H1 (cell line): Measurements from ENCODE around the gene STPG1. TPM values are rescaled to one million over a fixed set of nuclear protein-coding genes. Genes with fewer than 3 reads are reported as not detected.

ENCODE experiments used
- CTCF ChIA-PET: fragments of 300-600 bp; sonication (Branson Sonifier 250); formaldehyde crosslinking; loops from one replicate; lab custom pipeline; 2021; ENCODE audit not compliant: partially characterized antibody; lab: Charles Lee
- POLR2A ChIA-PET: fragments of 300-600 bp; sonication (Branson Sonifier 250); formaldehyde crosslinking; loops from one replicate; lab custom pipeline; 2021; ENCODE audit warnings: inconsistent platforms; ENCODE audit not compliant: partially characterized antibody; lab: Charles Lee
- DNase-seq, 2 experiments: peaks; one replicate each; pipeline versions ENCODE4 v3.0.0 to v3.0.0-alpha.2; 2010 to 2022; ENCODE audit warnings: low spot score in 2 of 2, low read depth in 1 of 2, mixed read lengths in 1 of 2
- FAIRE-seq: peaks from 2 replicates; lab custom pipeline; 2011; peaks lifted over from hg19 to GRCh38; lab: Jason Lieb, UNC
- H2AFZ ChIP-seq: 2 replicates; pipeline ENCODE4 v1.8.1; 2012; ENCODE audit warnings: low read length, inconsistent platforms
- H2AK5ac ChIP-seq: 2 replicates; pipeline ENCODE4 v1.6.1; 2013; ENCODE audit warnings: low read depth, low read length
- H2BK120ac ChIP-seq: replicated peaks from 2 replicates; pipeline ENCODE3; 2013; ENCODE audit warnings: low read depth, low read length, inconsistent platforms
- H2BK12ac ChIP-seq: 2 replicates; pipeline ENCODE4 v1.6.1; 2013; ENCODE audit warnings: low read depth, low read length
- H2BK15ac ChIP-seq: 2 replicates; pipeline ENCODE4 v1.6.1; 2013; ENCODE audit warnings: low read length
- H2BK20ac ChIP-seq: 2 replicates; pipeline ENCODE4 v1.6.1; 2013; ENCODE audit warnings: low read length
- H2BK5ac ChIP-seq: 2 replicates; pipeline ENCODE4 v1.6.1; 2013; ENCODE audit warnings: low read depth, low read length
- H3K14ac ChIP-seq: 2 replicates; pipeline ENCODE4 v1.6.1; 2013; ENCODE audit warnings: inconsistent platforms; ENCODE audit not compliant: insufficient read length
- H3K18ac ChIP-seq: 2 replicates; pipeline ENCODE4 v1.6.1; 2013; ENCODE audit warnings: low read length; ENCODE audit errors: extremely low read depth
- H3K23ac ChIP-seq: 2 replicates; pipeline ENCODE4 v1.6.1; 2013; ENCODE audit warnings: inconsistent platforms; ENCODE audit not compliant: insufficient read length
- H3K23me2 ChIP-seq: 2 replicates; pipeline ENCODE4 v1.6.1; 2013; ENCODE audit warnings: low read depth, low read length
- H3K27ac ChIP-seq: 2 replicates; pipeline ENCODE4 v1.6.1; 2011; ENCODE audit warnings: low read depth, low read length, inconsistent platforms
- H3K27me3 ChIP-seq, 4 experiments: replicated peaks in 1 of 4; 1 replicate in 1 of 4; 2 replicates in 3 of 4; pipeline versions ENCODE4 v1.6.1 to v1.8.1; 2011 to 2013; ENCODE audit warnings: low read length in 3 of 4, mild to moderate bottlenecking in 3 of 4, inconsistent platforms in 2 of 4, mixed read lengths in 2 of 4, moderate library complexity in 1 of 4; ENCODE audit not compliant: control insufficient read depth in 3 of 4, insufficient read depth in 3 of 4; ENCODE audit errors: extremely low read depth in 1 of 4
- H3K36me3 ChIP-seq, 4 experiments: 2 replicates each; pipeline versions ENCODE4 v1.6.1 to v1.8.1; 2011 to 2013; ENCODE audit warnings: mild to moderate bottlenecking in 4 of 4, low read length in 3 of 4, moderate library complexity in 2 of 4, control low read depth in 1 of 4, inconsistent platforms in 1 of 4; ENCODE audit not compliant: insufficient read depth in 4 of 4, control insufficient read depth in 2 of 4
- H3K4ac ChIP-seq: replicated peaks from 2 replicates; pipeline ENCODE3; 2013; ENCODE audit warnings: low read length, low read depth, mixed read lengths, inconsistent platforms; ENCODE audit not compliant: insufficient read length
- H3K4me1 ChIP-seq, 4 experiments: replicated peaks in 1 of 4; 1 replicate in 1 of 4; 2 replicates in 3 of 4; pipeline versions ENCODE4 v1.6.1 to v1.8.1; 2011 to 2013; ENCODE audit warnings: low read length in 3 of 4, inconsistent platforms in 2 of 4, mixed read lengths in 1 of 4; ENCODE audit not compliant: insufficient read depth in 4 of 4, control insufficient read depth in 3 of 4
- H3K4me2 ChIP-seq, 2 experiments: 2 replicates each; pipeline versions ENCODE4 v1.6.1 to v1.8.1; 2011 to 2013; ENCODE audit warnings: low read depth in 2 of 2, low read length in 2 of 2, control low read depth in 1 of 2, inconsistent platforms in 1 of 2, mild to moderate bottlenecking in 1 of 2; ENCODE audit not compliant: insufficient read depth in 1 of 2
- H3K4me3 ChIP-seq, 4 experiments: fragments of 200-600, 300-600 bp in 1 of 4; sonication (generic), shearing (Covaris generic), sonication (Bioruptor Twin) in 1 of 4; 2 replicates each; pipeline versions ENCODE4 v1.5.1 to v1.8.1; 2011 to 2016; ENCODE audit warnings: low read length in 4 of 4, low read depth in 3 of 4, control low read depth in 2 of 4, inconsistent platforms in 2 of 4, mild to moderate bottlenecking in 2 of 4, mixed read lengths in 1 of 4, moderate library complexity in 1 of 4; ENCODE audit not compliant: insufficient read depth in 2 of 4; ENCODE audit errors: extremely low read depth in 1 of 4
- H3K56ac ChIP-seq: replicated peaks from 2 replicates; pipeline ENCODE3; 2013; ENCODE audit warnings: low read depth, mild to moderate bottlenecking, mixed read lengths, low read length, inconsistent platforms; ENCODE audit not compliant: insufficient read length
- H3K79me1 ChIP-seq: 2 replicates; pipeline ENCODE4 v1.6.1; 2013; ENCODE audit warnings: low read depth, low read length, control low read depth
- H3K79me2 ChIP-seq, 2 experiments: 2 replicates each; pipeline versions ENCODE4 v1.6.1 to v1.8.1; 2012 to 2013; ENCODE audit warnings: low read length in 2 of 2, mild to moderate bottlenecking in 2 of 2, inconsistent platforms in 1 of 2; ENCODE audit not compliant: insufficient read depth in 2 of 2, control insufficient read depth in 1 of 2
- H3K9ac ChIP-seq, 4 experiments: replicated peaks in 1 of 4; 1 replicate in 1 of 4; 2 replicates in 3 of 4; pipeline versions ENCODE4 v1.6.1 to v1.8.1; 2011 to 2013; ENCODE audit warnings: low read depth in 3 of 4, low read length in 3 of 4, control low read depth in 2 of 4, mild to moderate bottlenecking in 2 of 4, moderate library complexity in 2 of 4, inconsistent platforms in 1 of 4; ENCODE audit errors: extremely low read depth in 1 of 4
- H3K9me3 ChIP-seq, 2 experiments: 2 replicates each; pipeline versions ENCODE4 v1.6.1 to v1.8.1; 2012 to 2013; ENCODE audit warnings: mild to moderate bottlenecking in 2 of 2, moderate library complexity in 2 of 2, control low read depth in 1 of 2, inconsistent platforms in 1 of 2, low read depth in 1 of 2, low read length in 1 of 2, mixed read lengths in 1 of 2; ENCODE audit not compliant: insufficient read depth in 2 of 2
- H4K20me1 ChIP-seq, 2 experiments: replicated peaks in 1 of 2; 2 replicates each; pipeline versions ENCODE3 to v1.8.1; 2011 to 2013; ENCODE audit warnings: inconsistent platforms in 2 of 2, low read length in 2 of 2, mild to moderate bottlenecking in 1 of 2; ENCODE audit not compliant: insufficient read depth in 2 of 2, control insufficient read depth in 1 of 2
- H4K5ac ChIP-seq: 2 replicates; pipeline ENCODE4 v1.6.1; 2013; ENCODE audit warnings: low read length, low read depth, mixed read lengths, inconsistent platforms; ENCODE audit not compliant: insufficient read length
- H4K8ac ChIP-seq: 2 replicates; pipeline ENCODE4 v1.8.0; 2013; ENCODE audit warnings: mild to moderate bottlenecking, moderate library complexity, low read length, inconsistent platforms; ENCODE audit not compliant: insufficient read depth; ENCODE audit errors: extremely low read depth
- H4K91ac ChIP-seq: replicated peaks from 2 replicates; pipeline ENCODE3; 2013; ENCODE audit warnings: low read length, mixed read lengths, inconsistent platforms; ENCODE audit not compliant: insufficient read length
- SIN3A ChIP-seq, 2 experiments: IDR thresholded peaks in 1 of 2; conservative IDR thresholded peaks in 1 of 2; 2 replicates each; pipeline ENCODE4 v1.6.1; 2011 to 2012; ENCODE audit warnings: low read length in 2 of 2, improper control_type of control experiment in 1 of 2, low read depth in 1 of 2, mild to moderate bottlenecking in 1 of 2
- WGBS, 2 experiments: shearing (Covaris generic) in 1 of 2; methylation state at CpG; one replicate each; pipeline versions ENCODE4 v1.1.6 to v1.1.7; 2013 to 2015; ENCODE audit warnings: low lambda C conversion rate in 2 of 2, mixed read lengths in 2 of 2, inconsistent platforms in 1 of 2, low coverage in 1 of 2, missing lambda C conversion rate in 1 of 2; ENCODE audit not compliant: insufficient replicate concordance in 2 of 2, insufficient coverage in 1 of 2, insufficient read length in 1 of 2; ENCODE audit errors: extremely low coverage in 1 of 2, missing lambda C conversion rate in 1 of 2; 5-methylcytosine and 5-hydroxymethylcytosine counted together
- polyA plus RNA-seq, 7 experiments: library from polyadenylated mRNA; depleted of rRNA in 3 of 7; stranded (reverse) in 5 of 7; unstranded in 2 of 7; fragments of >200 nt in 5 of 7; fragments of 200-250 nt in 2 of 7; gene quantifications; 1 replicate in 5 of 7; 2 replicates in 1 of 7; 4 replicates in 1 of 7; pipeline versions ENCODE4 v1.2.1 to v1.2.3, GENCODE V29; 2011 to 2013; ENCODE audit warnings: missing spikeins in 2 of 7, mixed read lengths in 2 of 7
- total RNA-seq: library from RNA; stranded (reverse); fragmentation: NEBNext Ultra II Directional; extraction: Animal tissue kit (Norgen Biotek cat#: 25700); gene quantifications from 2 replicates; pipeline ENCODE4 v1.2.1, GENCODE V29; 2021

Gene STPG1
- total and polyA plus RNA-seq, 2 of the 8 experiments (the other 6 are each of a cell fraction or from before 2014, with no cell fraction given) = 10.3 to 11.2 TPM

DNA sequence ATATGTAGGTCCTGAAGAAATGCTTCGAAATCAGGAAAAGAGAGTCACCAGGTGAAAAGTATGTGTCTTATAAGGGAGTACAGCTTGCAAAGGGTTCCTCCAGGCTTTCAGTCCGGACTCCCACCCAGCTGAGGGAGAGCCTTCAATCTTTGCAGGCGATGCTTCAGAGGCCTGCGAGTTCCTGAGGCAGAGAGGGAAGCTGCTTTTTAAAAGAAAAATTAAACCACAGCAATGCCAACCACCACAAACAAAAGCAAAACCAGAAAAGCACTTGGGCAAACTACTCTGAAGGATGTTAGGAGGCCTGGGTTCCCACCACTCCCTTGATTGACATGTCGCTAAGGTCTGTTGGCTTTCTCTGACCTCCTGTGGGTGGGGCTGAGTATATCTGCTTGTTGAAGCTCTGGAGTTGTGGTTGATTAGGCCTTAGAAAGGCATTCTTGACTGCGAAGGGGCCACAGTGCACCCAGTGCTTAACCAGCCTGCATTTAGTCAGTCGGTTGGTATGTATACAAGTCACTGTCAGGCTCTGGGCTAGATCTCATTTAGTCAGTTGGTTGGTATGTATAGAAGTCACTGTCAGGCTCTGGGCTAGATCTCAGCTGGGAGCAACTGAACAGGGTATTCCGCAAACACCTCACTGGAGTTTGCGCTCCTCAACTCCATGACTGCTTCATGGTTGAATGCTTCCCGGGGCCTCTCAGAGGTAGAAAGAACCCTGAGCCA is 3.2 kb upstream of the STPG1 start:
- no peak overlapping the region for H3K4ac ChIP-seq
- POLR2A ChIA-PET = interaction anchor here (2.1 kb wide), 1 partner anchor 85 kb away, joined by 5 read pairs; the partner anchor contains the start of gene RCAN3
- no peak overlapping the region for H2BK15ac ChIP-seq
- H2AK5ac ChIP-seq = no peak overlapping the region
- no peak overlapping the region for H2AFZ ChIP-seq
- H3K79me1 ChIP-seq = no peaks in the 10 kb centered on the region
- no peak overlapping the region for H3K14ac ChIP-seq
- no peaks in the 10 kb centered on the region for H3K27me3 ChIP-seq
- H2BK5ac ChIP-seq = no peak overlapping the region
- H2BK12ac ChIP-seq = no peak overlapping the region
- no peak overlapping the region for H2BK120ac ChIP-seq
- H3K9me3 ChIP-seq = no peaks in the 10 kb centered on the region
- H3K4me2 ChIP-seq = peak overlapping the region; percentile 89 to 97
- H3K56ac ChIP-seq = no peak overlapping the region
- H3K18ac ChIP-seq = no peak overlapping the region
- no peak overlapping the region for H4K8ac ChIP-seq
- peak overlapping the region; percentile 50 to 89 (median 76); a peak in 5 of 8 replicates for H3K4me3 ChIP-seq
- H4K20me1 ChIP-seq = no peaks in the 10 kb centered on the region
- no peak overlapping the region for H4K91ac ChIP-seq
- H3K9ac ChIP-seq = 0 out of 7 replicates have a peak overlapping the region, but pooled peaks of 1 of the 4 experiments have one; percentile 25
- 79% methylated on average over 10 of the region's 10 CpGs; no CpG with 5 or more reads in 1 of the 2 experiments for WGBS, 2 experiments
- FAIRE-seq (no peak), DNase-seq (no peak)
- no peak overlapping the region for H2BK20ac ChIP-seq
- H3K4me1 ChIP-seq = peaks cover 0 to 6% (median under 1%) of the 10 kb centered on the region in 4 experiments; a peak in 3 of 7 replicates
- no peak overlapping the region for H3K23ac ChIP-seq
- peaks cover 11% of the 10 kb centered on the region for H3K23me2 ChIP-seq
- H3K36me3 ChIP-seq = no peaks in the 10 kb centered on the region
- H3K79me2 ChIP-seq = 0 out of 4 replicates have a peak, but pooled peaks cover 0 to 3% of the 10 kb centered on the region in 2 experiments
- CTCF ChIA-PET = interaction anchor here (0.7 to 2.6 kb wide), 14 partner anchors 8 to 221 kb away, joined by 3 to 15 read pairs (median 6); no protein-coding TSS in a partner anchor
- H4K5ac ChIP-seq = no peak overlapping the region
- H3K27ac ChIP-seq = no peak overlapping the region
- no peak for TF ChIP-seq SIN3A (conservative IDR thresholded peaks at IDR 0.05 in 1 of 2, IDR thresholded peaks at IDR 0.05 in 1 of 2; ENCODE audit: low read depth in 1 of 2, low read length in 2 of 2)
